ENCODE measurements around the gene PLA2G6.

- no peak for TF ChIP-seq POLR2A (IDR thresholded peaks at IDR 0.05; ENCODE audit: low read depth, low read length)
- no peak for TF ChIP-seq POLR2AphosphoS5 (IDR thresholded peaks at IDR 0.05; ENCODE audit: low read depth, low read length)
- no peak for TF ChIP-seq SPI1 (IDR thresholded peaks at IDR 0.05; ENCODE audit: low read depth, low read length)
- no peak for TF ChIP-seq TAF1 (IDR thresholded peaks at IDR 0.05; ENCODE audit: low read depth, low read length)
- TF ChIP-seq POU2F2 (IDR thresholded peaks at IDR 0.05; ENCODE audit: low read depth, low read length) = no peak
- TF ChIP-seq PAX5 (IDR thresholded peaks at IDR 0.05; ENCODE audit: insufficient read depth, low read length, severe bottlenecking) = no peak
These were observed 40.5 kb upstream of the PLA2G6 start for GRCh38 chr22:38221908-38222796.
